ENCODE results near the gene MET.

The MET gene

DNA sequence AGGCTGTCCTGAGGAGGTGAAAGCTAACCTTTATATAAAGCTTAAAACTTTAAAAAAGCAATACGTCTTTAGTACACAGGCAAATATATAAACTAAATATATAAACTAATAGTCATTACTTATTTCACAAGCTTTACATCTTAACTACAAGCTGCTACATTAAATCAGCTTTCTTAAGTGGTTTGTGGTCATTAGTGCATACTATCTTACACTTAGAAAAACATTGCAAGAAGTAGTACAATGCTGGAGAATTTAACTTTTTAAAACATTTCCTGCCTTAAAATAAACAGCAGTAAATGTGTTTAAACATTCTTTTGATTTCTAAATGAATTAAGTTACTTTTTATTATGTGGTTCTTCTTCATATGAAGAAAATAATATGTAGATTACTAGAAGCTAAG lies 36.3 kb downstream of the MET start:
- TF ChIP-seq, protein P1, sequence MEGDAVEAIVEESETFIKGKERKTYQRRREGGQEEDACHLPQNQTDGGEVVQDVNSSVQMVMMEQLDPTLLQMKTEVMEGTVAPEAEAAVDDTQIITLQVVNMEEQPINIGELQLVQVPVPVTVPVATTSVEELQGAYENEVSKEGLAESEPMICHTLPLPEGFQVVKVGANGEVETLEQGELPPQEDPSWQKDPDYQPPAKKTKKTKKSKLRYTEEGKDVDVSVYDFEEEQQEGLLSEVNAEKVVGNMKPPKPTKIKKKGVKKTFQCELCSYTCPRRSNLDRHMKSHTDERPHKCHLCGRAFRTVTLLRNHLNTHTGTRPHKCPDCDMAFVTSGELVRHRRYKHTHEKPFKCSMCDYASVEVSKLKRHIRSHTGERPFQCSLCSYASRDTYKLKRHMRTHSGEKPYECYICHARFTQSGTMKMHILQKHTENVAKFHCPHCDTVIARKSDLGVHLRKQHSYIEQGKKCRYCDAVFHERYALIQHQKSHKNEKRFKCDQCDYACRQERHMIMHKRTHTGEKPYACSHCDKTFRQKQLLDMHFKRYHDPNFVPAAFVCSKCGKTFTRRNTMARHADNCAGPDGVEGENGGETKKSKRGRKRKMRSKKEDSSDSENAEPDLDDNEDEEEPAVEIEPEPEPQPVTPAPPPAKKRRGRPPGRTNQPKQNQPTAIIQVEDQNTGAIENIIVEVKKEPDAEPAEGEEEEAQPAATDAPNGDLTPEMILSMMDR (IDR thresholded peaks at IDR 0.05; ENCODE audit: control insufficient read depth, insufficient read depth, low read depth, low read length, missing control alignments): no peak
- DNase-seq (ENCODE audit: low read depth): no peak
- no peak overlapping the region for H3K4me3 ChIP-seq (ENCODE audit: control insufficient read depth, low read depth, low read length)

DNA sequence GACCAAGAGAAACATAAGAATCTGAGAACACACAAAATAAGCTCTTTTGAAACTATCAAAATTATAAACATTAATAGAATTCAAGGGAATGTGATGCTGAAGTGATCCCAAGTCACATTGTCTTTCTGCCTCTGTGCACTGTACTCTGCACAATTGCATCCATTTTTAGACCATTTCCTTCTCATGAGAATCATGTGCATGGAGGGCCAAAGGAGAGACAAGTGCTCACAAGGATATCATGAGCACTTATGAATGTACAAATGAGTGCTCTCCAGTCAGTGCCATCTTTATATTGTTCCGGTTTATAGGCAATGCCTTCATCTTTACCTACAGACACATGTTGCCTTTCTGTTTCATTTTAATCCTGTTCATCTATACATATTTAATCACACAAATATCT lies 36.9 kb downstream of the MET start:
- TF ChIP-seq, protein P1 (IDR thresholded peaks at IDR 0.05; ENCODE audit: control insufficient read depth, insufficient read depth, low read depth, low read length, missing control alignments): no peak
- H3K4me3 ChIP-seq (ENCODE audit: control insufficient read depth, low read depth, low read length): no peak overlapping the region
- no peak for DNase-seq (ENCODE audit: low read depth)

DNA sequence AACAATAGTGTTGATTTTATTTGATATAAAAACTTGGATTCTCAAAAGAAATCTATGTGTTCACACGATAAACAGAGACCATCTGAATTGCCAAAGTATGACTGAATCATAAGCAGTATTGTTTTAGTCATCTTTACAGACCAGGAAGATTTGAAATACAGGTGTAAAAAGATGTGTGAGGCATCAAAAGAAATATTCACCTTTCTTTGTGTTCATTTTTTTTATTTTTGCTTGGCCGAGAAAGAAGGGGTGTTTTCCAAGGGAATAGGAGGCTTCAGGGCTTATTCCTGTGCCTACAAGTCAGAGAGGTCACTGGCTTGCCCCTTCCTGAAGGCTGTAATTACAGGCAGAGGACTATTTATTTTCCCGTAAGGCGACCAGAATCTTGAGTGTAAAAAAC lies 37.3 kb downstream of the MET start:
- H3K4me3 ChIP-seq (ENCODE audit: control insufficient read depth, low read depth, low read length): no peak overlapping the region
- no peak for DNase-seq (ENCODE audit: low read depth)
- TF ChIP-seq, protein P1 (IDR thresholded peaks at IDR 0.05; ENCODE audit: control insufficient read depth, insufficient read depth, low read depth, low read length, missing control alignments): no peak

DNA sequence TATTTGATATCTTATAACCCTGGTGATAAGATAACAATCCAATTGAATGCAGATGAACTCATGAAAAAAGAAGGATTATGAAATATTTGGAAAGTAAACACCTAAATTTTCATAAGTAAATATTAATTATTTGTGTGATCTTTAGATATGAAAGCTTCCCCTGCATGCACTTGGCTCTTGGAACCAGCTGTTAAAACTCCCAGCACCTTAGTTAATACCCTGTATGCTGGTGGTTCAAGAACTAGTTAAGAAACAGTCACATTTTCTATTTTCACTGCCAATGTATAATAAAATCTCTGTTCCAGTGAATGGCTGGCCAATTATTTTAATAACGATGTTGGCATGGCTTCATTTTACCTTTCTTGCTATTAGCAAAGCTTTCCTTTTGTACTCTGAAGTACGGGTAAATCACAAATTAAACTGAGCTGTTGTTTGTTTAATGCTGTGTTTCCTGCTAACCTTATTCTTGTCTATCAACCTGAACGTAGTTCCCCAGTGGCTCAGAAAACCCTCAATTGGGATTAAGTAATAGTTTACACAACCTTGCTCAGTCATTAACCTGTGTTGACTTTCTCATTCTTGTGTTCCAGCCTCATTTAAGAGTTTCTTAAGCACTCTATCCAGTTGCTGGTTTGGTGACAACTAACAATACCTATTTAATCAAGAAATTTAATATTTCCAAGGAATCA lies 38.9 kb downstream of the MET start:
- no peak overlapping the region for H3K4me3 ChIP-seq (ENCODE audit: control insufficient read depth, low read depth, low read length)
- TF ChIP-seq, protein P1 (IDR thresholded peaks at IDR 0.05; ENCODE audit: control insufficient read depth, insufficient read depth, low read depth, low read length, missing control alignments): no peak
- no peak for DNase-seq (ENCODE audit: low read depth)

DNA sequence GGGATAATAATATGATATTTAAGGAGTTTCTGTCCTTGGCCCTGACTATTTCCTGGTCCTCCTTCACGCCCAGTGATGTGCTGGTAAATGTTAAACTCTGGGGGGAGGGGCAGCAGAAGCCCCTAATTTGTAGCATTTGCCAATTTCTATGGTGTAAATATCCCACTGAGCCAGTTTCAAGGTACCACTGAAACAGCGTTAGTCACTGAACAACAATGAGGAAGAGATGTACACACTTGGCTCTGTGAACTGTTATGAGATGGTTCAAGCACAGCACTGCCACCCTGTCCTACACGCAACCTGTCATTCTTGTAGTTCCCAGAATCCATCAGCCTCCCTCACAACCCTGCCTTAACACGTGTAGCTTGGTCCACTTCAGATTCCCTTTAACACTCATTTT lies 39.8 kb downstream of the MET start:
- TF ChIP-seq, protein P1 (IDR thresholded peaks at IDR 0.05; ENCODE audit: control insufficient read depth, insufficient read depth, low read depth, low read length, missing control alignments): no peak
- H3K4me3 ChIP-seq (ENCODE audit: control insufficient read depth, low read depth, low read length): no peak overlapping the region
- DNase-seq (ENCODE audit: low read depth): no peak

DNA sequence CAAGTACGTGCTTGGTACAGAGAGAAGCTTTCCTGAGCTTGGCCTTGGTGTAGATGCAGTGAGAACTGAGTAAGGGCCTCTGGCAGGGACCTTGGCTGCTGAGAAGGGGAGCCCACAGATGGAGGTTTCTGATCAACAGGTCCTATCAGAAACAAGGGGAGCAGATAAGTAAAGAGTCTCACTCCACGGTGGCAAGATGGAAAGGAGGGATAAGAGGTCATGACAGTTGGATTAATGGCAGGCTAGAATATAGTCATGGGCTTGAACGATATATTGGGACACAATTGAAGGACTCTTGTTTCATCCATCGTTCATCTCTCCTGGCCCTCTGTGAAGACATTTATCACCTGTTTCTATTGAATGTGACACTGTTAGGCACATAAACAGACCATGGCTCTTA lies 41.5 kb downstream of the MET start:
- no peak overlapping the region for H3K4me3 ChIP-seq (ENCODE audit: control insufficient read depth, low read depth, low read length)
- DNase-seq (ENCODE audit: low read depth): no peak
- TF ChIP-seq, protein P1 (IDR thresholded peaks at IDR 0.05; ENCODE audit: control insufficient read depth, insufficient read depth, low read depth, low read length, missing control alignments): no peak
